NK-92 (cell line): Measurements from ENCODE around the gene EIF5AL1.
"Not testable (repeated sequence)": the region's sequence is repeated elsewhere in the genome, so short reads cannot be mapped to it uniquely, and the experiment has no call there.

Experiments
- DNase-seq: peaks from one replicate; lab custom pipeline; 2025; ENCODE audit not compliant: unreplicated experiment; lab: John Stamatoyannopoulos, UW

Gene EIF5AL1

GRCh38 chr10:79555354-79556309 lies 43.3 kb downstream of the EIF5AL1 start:
- DNase-seq: no peak

GRCh38 chr10:79556961-79557360 lies 44.6 kb downstream of the EIF5AL1 start:
- not testable (repeated sequence) for DNase-seq

- DNase-seq: no peak
Measured at GRCh38 chr10:79559726-79560125, 47.4 kb downstream of the EIF5AL1 start.

- DNase-seq: no peak
Measured at GRCh38 chr10:79560160-79560709, 47.9 kb downstream of the EIF5AL1 start, which contains the start of gene SFTPA2. TSS of gene SFTPA2 (minus strand) at chr10:79560407. CDS start at chr10:79559483, 924 bp downstream.

GRCh38 chr10:79561257-79561656 lies 48.9 kb downstream of the EIF5AL1 start:
- no peak for DNase-seq

GRCh38 chr10:79562135-79562756 lies 49.9 kb downstream of the EIF5AL1 start:
- DNase-seq: no peak

GRCh38 chr10:79563426-79563825 lies 51.1 kb downstream of the EIF5AL1 start:
- no peak for DNase-seq
